Activated T-helper 1 cell treated with anti-CD3 and anti-CD28 coated beads, Interleukin-12 subunit alpha, Interleukin-12 subunit beta, Interleukin-2, Interleukin-4 antibody, amounts not matched to agents 30 ng/mL and 10 ng/mL and 1 ng/mL, durations not matched to agents 14 hours and 24 hours and 36 hours (primary cell): ENCODE data around the gene HDAC10. TPM values are rescaled to one million over a fixed set of nuclear protein-coding genes. Genes with fewer than 3 reads are reported as not detected.
"Not testable (repeated sequence)": the region's sequence is repeated elsewhere in the genome, so short reads cannot be mapped to it uniquely, and the experiment has no call there.

Experiments used
- DNase-seq: peaks from one replicate; pipeline ENCODE4 v3.0.0; 2021; ENCODE audit warnings: low spot score
- H3K27ac Mint-ChIP-seq: one replicate; pipeline ENCODE4 v1.8.0; 2021; ENCODE audit warnings: mild to moderate bottlenecking, mixed read lengths
- H3K27me3 Mint-ChIP-seq: one replicate; pipeline ENCODE4 v1.8.0; 2022; ENCODE audit warnings: mild to moderate bottlenecking, moderate library complexity, mixed read lengths; ENCODE audit not compliant: insufficient read depth
- H3K36me3 Mint-ChIP-seq: one replicate; pipeline ENCODE4 v1.8.0; 2021; ENCODE audit warnings: low read depth, mixed read lengths
- H3K4me1 Mint-ChIP-seq: one replicate; pipeline ENCODE4 v1.8.0; 2021; ENCODE audit warnings: low read depth, mixed read lengths
- H3K4me3 Mint-ChIP-seq: one replicate; pipeline ENCODE4 v1.8.0; 2021; ENCODE audit warnings: mild to moderate bottlenecking, moderate library complexity, mixed read lengths
- H3K9me3 Mint-ChIP-seq: one replicate; pipeline ENCODE4 v1.8.0; 2021; ENCODE audit warnings: mixed read lengths
- intact Hi-C: fragments of 100-400 bp; cut with micrococcal nuclease; formaldehyde crosslinking; loops from one replicate; pipeline ENCODE4 v1.15.1; 2024
- total RNA-seq: library from RNA; stranded (reverse); gene quantifications from 2 replicates; pipeline ENCODE4 v1.2.3, GENCODE V29; 2022

The HDAC10 gene
- total RNA-seq, 1 donor from 2014 or later: 67.4 TPM

DNA sequence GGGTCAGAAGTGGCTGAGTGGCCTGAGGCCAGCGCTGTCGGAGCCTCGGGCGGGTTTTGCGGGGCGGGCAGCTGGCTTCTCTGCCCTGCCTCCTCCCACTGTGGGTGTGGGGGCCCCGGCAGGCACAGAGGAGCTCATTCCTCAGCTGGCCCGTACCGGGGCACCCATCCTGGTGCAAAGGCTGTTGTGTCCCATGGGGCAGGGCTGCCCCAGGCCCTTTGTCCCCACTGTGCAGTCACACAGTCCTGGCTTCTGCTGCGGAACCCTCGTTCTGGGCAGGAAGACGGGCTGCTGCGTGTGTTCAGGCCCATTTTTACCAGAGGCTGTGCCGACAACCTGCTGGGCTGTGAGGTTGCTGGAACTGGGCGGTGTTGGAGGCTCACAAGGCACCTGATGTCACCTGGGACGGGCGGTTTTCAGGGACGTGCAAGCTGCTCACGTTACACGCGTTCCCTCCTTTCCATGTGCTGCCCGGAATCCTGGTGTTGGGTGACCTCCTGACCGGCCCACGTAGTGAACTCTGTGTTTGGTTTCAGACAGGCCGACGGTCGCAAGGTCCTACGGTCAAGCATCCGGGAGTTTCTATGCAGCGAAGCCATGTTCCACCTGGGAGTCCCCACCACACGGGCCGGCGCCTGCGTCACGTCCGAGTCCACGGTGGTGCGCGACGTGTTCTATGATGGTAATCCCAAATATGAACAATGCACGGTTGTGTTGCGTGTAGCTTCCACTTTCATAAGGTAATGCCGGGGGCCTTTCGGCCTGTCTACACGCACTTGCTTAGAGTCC is 45.1 kb downstream of the HDAC10 start:
- Mint-ChIP-seq H3K9me3 (no peaks in the 10 kb centered on the region), H3K27me3 (no peaks in the 10 kb centered on the region), H3K27ac (no peak overlapping the region), H3K4me3 (no peak overlapping the region), H3K4me1 (peaks cover 20% of the 10 kb centered on the region), H3K36me3 (peaks cover 21% of the 10 kb centered on the region)
- DNase-seq: no peak
- intact Hi-C loops: no loop called here

- Mint-ChIP-seq H3K36me3 (peaks cover 21% of the 10 kb centered on the region), H3K4me1 (peaks cover 19% of the 10 kb centered on the region)
- H3K27ac Mint-ChIP-seq, H3K9me3 Mint-ChIP-seq, H3K4me3 Mint-ChIP-seq, H3K27me3 Mint-ChIP-seq, DNase-seq: not testable (repeated sequence)
- intact Hi-C loops: loop anchor here (5.0 kb wide), 1 partner anchor 288 kb away; the partner anchor contains the start of genes ALG12 and CRELD2
Measured at GRCh38 chr22:50204998-50205397, 46.1 kb downstream of the HDAC10 start.

GRCh38 chr22:50204571-50204970 is 46.5 kb downstream of the HDAC10 start:
- no peaks in the 10 kb centered on the region for H3K9me3 Mint-ChIP-seq
- H3K36me3 Mint-ChIP-seq: peaks cover 17% of the 10 kb centered on the region
- H3K27me3 Mint-ChIP-seq: no peaks in the 10 kb centered on the region
- no peak overlapping the region for H3K27ac Mint-ChIP-seq
- no peak overlapping the region for H3K4me3 Mint-ChIP-seq
- intact Hi-C loops: loop anchor here (5.0 kb wide), 1 partner anchor 287 kb away; the partner anchor contains the start of genes ALG12 and CRELD2
- no peak for DNase-seq
- H3K4me1 Mint-ChIP-seq: peaks cover 16% of the 10 kb centered on the region

GRCh38 chr22:50203288-50203687 is 47.8 kb downstream of the HDAC10 start:
- no peak for DNase-seq
- intact Hi-C loops: loop anchor here (5.0 kb wide), 1 partner anchor 286 kb away; the partner anchor contains the start of genes ALG12 and CRELD2
- Mint-ChIP-seq H3K4me1 (peaks cover 19% of the 10 kb centered on the region), H3K36me3 (peaks cover 15% of the 10 kb centered on the region), H3K4me3 (peak overlapping the region; percentile 0), H3K27me3 (no peaks in the 10 kb centered on the region), H3K9me3 (no peaks in the 10 kb centered on the region), H3K27ac (no peak overlapping the region)

DNA sequence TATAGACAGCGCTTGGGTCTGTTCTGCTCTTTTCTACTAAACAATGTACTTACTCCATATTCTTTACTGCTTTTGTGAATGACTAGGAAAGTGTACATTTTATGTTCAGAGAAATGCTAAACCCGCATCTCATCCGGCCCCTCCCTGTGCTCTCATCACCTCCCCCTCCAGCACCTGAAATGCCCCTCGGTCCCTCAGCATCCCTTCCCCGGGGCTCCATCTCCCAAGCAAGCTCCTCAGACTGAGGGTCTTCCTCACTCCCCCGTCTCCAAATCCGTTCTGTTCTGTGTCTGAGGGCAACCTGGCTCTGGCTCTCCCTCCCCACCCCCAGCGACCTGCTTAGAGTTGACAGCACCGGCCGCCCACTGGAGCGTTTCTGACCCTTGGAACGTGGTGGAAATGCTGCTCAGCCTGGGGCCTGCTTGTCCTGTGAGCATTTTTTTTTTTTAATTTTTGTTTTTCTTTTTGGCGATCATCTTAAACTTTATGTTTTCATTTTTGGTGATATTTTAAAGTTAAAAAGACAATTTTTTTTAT is 48.9 kb downstream of the HDAC10 start:
- H3K27me3 Mint-ChIP-seq: no peaks in the 10 kb centered on the region
- H3K4me1 Mint-ChIP-seq: peaks cover 19% of the 10 kb centered on the region
- DNase-seq: no peak
- H3K27ac Mint-ChIP-seq: peak overlapping the region; percentile 63
- no peaks in the 10 kb centered on the region for H3K9me3 Mint-ChIP-seq
- peak overlapping the region; percentile 88 for H3K4me3 Mint-ChIP-seq
- H3K36me3 Mint-ChIP-seq: peaks cover 17% of the 10 kb centered on the region
- intact Hi-C loops: loop anchor here (5.0 kb wide), 1 partner anchor 285 kb away; the partner anchor contains the start of genes ALG12 and CRELD2

- H3K9me3 Mint-ChIP-seq: no peaks in the 10 kb centered on the region
- DNase-seq: no peak
- H3K27me3 Mint-ChIP-seq: no peaks in the 10 kb centered on the region
- peak overlapping the region; percentile 63 for H3K27ac Mint-ChIP-seq
- H3K36me3 Mint-ChIP-seq: peaks cover 17% of the 10 kb centered on the region
- peaks cover 19% of the 10 kb centered on the region for H3K4me1 Mint-ChIP-seq
- intact Hi-C loops: loop anchor here (2.0 to 5.0 kb wide), 5 partner anchors 43 to 307 kb away; partner anchors contain the start of genes ALG12, CRELD2, MAPK11 and NCAPH2
- peak overlapping the region; percentile 88 for H3K4me3 Mint-ChIP-seq
Measured at GRCh38 chr22:50201191-50202129, 49.6 kb downstream of the HDAC10 start.

DNA sequence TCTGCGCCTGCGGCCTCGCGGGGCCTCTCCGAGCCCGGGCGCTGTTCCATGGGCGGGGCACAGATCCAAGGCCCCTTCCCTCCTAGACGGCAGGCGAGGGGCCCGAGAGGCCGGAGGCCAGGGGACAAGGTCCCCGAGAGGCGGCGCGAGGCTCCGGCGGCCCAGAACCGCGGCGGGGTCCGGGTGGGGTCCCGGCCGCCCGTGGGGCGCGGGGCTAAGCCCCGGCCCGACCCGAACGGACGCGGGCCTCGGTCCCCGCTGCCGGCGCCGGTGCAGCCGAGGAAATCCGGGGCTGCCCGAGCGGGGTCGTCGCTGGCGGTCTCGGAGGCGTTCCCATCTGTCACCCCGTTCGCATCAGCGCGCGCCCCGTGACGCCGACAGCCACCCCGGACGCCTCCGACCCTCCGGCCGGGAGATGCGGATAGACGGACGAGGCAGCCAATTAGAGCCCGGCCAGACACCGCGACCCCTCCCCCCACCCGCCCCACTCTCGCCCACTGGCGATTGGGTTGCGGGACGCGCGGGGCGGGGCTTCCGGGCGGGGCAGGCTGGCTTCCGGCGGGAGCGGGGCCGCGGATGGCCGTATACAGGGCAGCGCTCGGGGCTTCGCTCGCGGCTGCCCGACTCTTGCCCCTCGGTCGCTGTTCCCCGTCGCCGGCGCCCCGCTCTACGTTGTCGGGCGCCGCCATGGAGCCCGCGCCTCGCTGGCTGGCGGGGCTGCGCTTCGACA is 50.4 kb downstream of the HDAC10 start, which contains the start of gene SELENOO:
Gene SELENOO (plus strand): TSS at position 551 of the 730 bp plus-strand sequence. CDS start 26 bp downstream, at position 577.
- H3K9me3 Mint-ChIP-seq: no peaks in the 10 kb centered on the region
- peak within 1 kb of the TSS; percentile 63 for H3K27ac Mint-ChIP-seq
- H3K4me3 Mint-ChIP-seq: peak within 1 kb of the TSS; percentile 88
- H3K27me3 Mint-ChIP-seq: no peaks in the 10 kb centered on the region
- peaks cover 15% of the 10 kb centered on the region for H3K36me3 Mint-ChIP-seq
- intact Hi-C loops: loop anchor here (1.0 to 5.0 kb wide), 7 partner anchors 10 to 308 kb away; partner anchors contain the start of genes ALG12, CRELD2, MAPK11 and NCAPH2
- peaks cover 19% of the 10 kb centered on the region for H3K4me1 Mint-ChIP-seq
- peak; percentile 90 for DNase-seq

GRCh38 chr22:50199829-50200460 is 51.1 kb downstream of the HDAC10 start:
- intact Hi-C loops: loop anchor here (1.0 to 5.0 kb wide), 7 partner anchors 10 to 309 kb away; partner anchors contain the start of genes ALG12, CRELD2, MAPK11 and NCAPH2
- DNase-seq: no peak
- Mint-ChIP-seq H3K27ac (peak overlapping the region; percentile 52), H3K4me1 (peaks cover 19% of the 10 kb centered on the region), H3K4me3 (peak overlapping the region; percentile 74), H3K9me3 (no peaks in the 10 kb centered on the region), H3K36me3 (peaks cover 15% of the 10 kb centered on the region), H3K27me3 (no peaks in the 10 kb centered on the region)

- Mint-ChIP-seq H3K9me3 (no peaks in the 10 kb centered on the region), H3K36me3 (peaks cover 13% of the 10 kb centered on the region), H3K4me1 (peaks cover 19% of the 10 kb centered on the region), H3K4me3 (peak overlapping the region; percentile 74), H3K27ac (peak overlapping the region; percentile 52), H3K27me3 (no peaks in the 10 kb centered on the region)
- intact Hi-C loops: no loop called here
- DNase-seq: no peak
Measured at GRCh38 chr22:50199251-50199721, 51.8 kb downstream of the HDAC10 start.

GRCh38 chr22:50198624-50199017 is 52.4 kb downstream of the HDAC10 start:
- Mint-ChIP-seq H3K27me3 (no peaks in the 10 kb centered on the region), H3K9me3 (no peaks in the 10 kb centered on the region), H3K36me3 (peaks cover 8% of the 10 kb centered on the region), H3K4me3 (no peak overlapping the region), H3K27ac (no peak overlapping the region), H3K4me1 (peaks cover 14% of the 10 kb centered on the region)
- intact Hi-C loops: no loop called here
- no peak for DNase-seq

DNA sequence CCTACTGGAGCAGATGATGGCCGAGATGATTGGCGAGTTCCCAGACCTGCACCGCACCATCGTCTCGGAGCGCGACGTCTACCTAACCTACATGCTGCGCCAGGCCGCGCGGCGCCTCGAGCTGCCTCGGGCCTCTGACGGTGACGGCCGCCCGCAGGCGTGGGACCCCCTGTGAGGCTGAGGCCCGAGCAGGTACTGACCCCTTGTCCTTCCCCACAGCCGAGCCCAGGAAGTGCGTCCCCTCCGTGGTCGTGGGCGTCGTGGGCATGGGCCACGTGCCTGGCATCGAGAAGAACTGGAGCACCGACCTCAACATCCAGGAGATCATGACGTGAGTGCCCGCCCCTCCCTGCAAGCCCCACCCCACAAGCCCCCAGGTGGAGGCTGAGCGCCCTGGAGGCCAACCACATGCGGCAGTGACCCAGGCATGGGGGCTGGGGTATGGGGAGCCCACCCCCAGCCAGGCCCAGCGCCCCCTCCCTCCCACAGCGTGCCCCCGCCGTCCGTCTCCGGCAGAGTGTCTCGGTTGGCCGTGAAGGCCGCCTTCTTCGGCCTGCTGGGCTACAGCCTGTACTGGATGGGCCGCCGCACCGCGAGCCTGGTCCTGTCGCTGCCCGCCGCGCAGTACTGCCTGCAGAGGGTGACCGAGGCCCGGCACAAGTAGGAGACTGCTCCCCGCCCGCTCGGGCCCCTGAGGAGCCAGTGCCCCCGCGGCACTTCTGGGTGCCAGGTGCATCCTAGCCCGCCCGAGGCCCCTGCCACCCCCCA is 53.0 kb downstream of the HDAC10 start:
- H3K4me3 Mint-ChIP-seq: peak overlapping the region; percentile 54
- H3K4me1 Mint-ChIP-seq: peaks cover 14% of the 10 kb centered on the region
- no peak for DNase-seq
- no peaks in the 10 kb centered on the region for H3K27me3 Mint-ChIP-seq
- peaks cover 4% of the 10 kb centered on the region for H3K36me3 Mint-ChIP-seq
- intact Hi-C loops: no loop called here
- H3K27ac Mint-ChIP-seq: no peak overlapping the region
- H3K9me3 Mint-ChIP-seq: no peaks in the 10 kb centered on the region
